Effector CD8-positive, alpha-beta T cell (primary cell): ENCODE results near the gene DUS1L.
A peak's percentile ranks its signal among the peaks of the same experiment; 100 is the strongest.
"Not testable (repeated sequence)": the region's sequence is repeated elsewhere in the genome, so short reads cannot be mapped to it uniquely, and the experiment has no call there.

Experiments
- DNase-seq: peaks from one replicate; lab custom pipeline; 2025; lab: John Stamatoyannopoulos, UW

DUS1L gene

GRCh38 chr17:82039695-82040299, 25.8 kb downstream of the DUS1L start:
- no peak for DNase-seq

- not testable (repeated sequence) for DNase-seq
These were observed 26.7 kb downstream of the DUS1L start for GRCh38 chr17:82038796-82039409.

- no peak for DNase-seq
These were observed 27.8 kb downstream of the DUS1L start for GRCh38 chr17:82037889-82038195.

GRCh38 chr17:82037092-82037888, 28.3 kb downstream of the DUS1L start, which contains the start of gene DCXR:
Gene DCXR, minus strand, starts transcription at chr17:82037697. Its CDS starts 15 bp downstream, at chr17:82037682.
- DNase-seq = peak; percentile 92

- no peak for DNase-seq
These were observed 28.9 kb downstream of the DUS1L start for GRCh38 chr17:82036634-82037091.

GRCh38 chr17:82035956-82036633, 29.5 kb downstream of the DUS1L start:
- no peak for DNase-seq

- no peak for DNase-seq
These were observed 30.1 kb downstream of the DUS1L start for GRCh38 chr17:82035488-82035887.

- no peak for DNase-seq
These were observed 31.1 kb downstream of the DUS1L start for GRCh38 chr17:82034371-82035011.

- no peak for DNase-seq
These were observed 32.1 kb downstream of the DUS1L start for GRCh38 chr17:82033359-82034085.

- DNase-seq = no peak
These were observed 33.5 kb downstream of the DUS1L start for GRCh38 chr17:82031885-82032627.

- DNase-seq = no peak
These were observed 34.2 kb downstream of the DUS1L start, which contains the start of gene RAC3 for GRCh38 chr17:82031303-82031884. Gene RAC3, plus strand, starts transcription at chr17:82031678. Its CDS starts 84 bp downstream, at chr17:82031762.

- peak; percentile 72 for DNase-seq
These were observed 34.9 kb downstream of the DUS1L start for GRCh38 chr17:82030470-82031302.

- no peak for DNase-seq
These were observed 35.6 kb downstream of the DUS1L start for GRCh38 chr17:82029990-82030469.

- no peak for DNase-seq
These were observed 36.2 kb downstream of the DUS1L start for GRCh38 chr17:82029391-82029790.

GRCh38 chr17:82028966-82029365, 36.6 kb downstream of the DUS1L start:
- no peak for DNase-seq

GRCh38 chr17:82028246-82028645, 37.4 kb downstream of the DUS1L start:
- no peak for DNase-seq

- DNase-seq = no peak
These were observed 40.0 kb downstream of the DUS1L start for GRCh38 chr17:82025401-82026107.

GRCh38 chr17:82024859-82025258, 40.7 kb downstream of the DUS1L start:
- DNase-seq = no peak
